DOHH2 (cell line): ENCODE results near the gene KAZALD1.

Experiments
- H3F3A ChIP-seq: fragments of 200-600 bp; sonication (generic), shearing (Covaris generic); 2 replicates; pipeline ENCODE4 v1.6.0; 2016; ENCODE audit warnings: antibody characterized with exemption, mild to moderate bottlenecking; ENCODE audit not compliant: control insufficient read depth, insufficient read depth
- H3K27ac ChIP-seq: fragments of 200-600 bp; sonication (generic); 2 replicates; pipeline ENCODE4 v1.5.1; 2014; ENCODE audit warnings: low read depth, mild to moderate bottlenecking, low read length, moderate library complexity
- H3K27me3 ChIP-seq: fragments of 200-600 bp; sonication (generic); 2 replicates; pipeline ENCODE4 v1.6.1; 2014; ENCODE audit warnings: mild to moderate bottlenecking, low read length, mixed read lengths; ENCODE audit not compliant: control insufficient read depth
- H3K36me3 ChIP-seq: fragments of 200-600 bp; sonication (generic); 2 replicates; pipeline ENCODE4 v1.6.1; 2014; ENCODE audit warnings: mild to moderate bottlenecking, low read length, moderate library complexity, mixed read lengths; ENCODE audit not compliant: control insufficient read depth
- H3K4me1 ChIP-seq: fragments of 200-600 bp; sonication (generic); 2 replicates; pipeline ENCODE4 v1.6.1; 2014; ENCODE audit warnings: mild to moderate bottlenecking, low read length, mixed read lengths; ENCODE audit not compliant: control insufficient read depth
- H3K4me2 ChIP-seq: fragments of 200-600 bp; sonication (generic); 2 replicates; pipeline ENCODE4 v1.6.0; 2014; ENCODE audit warnings: mild to moderate bottlenecking, low read length, moderate library complexity
- H3K4me3 ChIP-seq: fragments of 200-600 bp; sonication (generic); 2 replicates; pipeline ENCODE4 v1.5.1; 2014; ENCODE audit warnings: mild to moderate bottlenecking, low read length, mixed read lengths
- H3K79me2 ChIP-seq: fragments of 200-600 bp; sonication (generic); 2 replicates; pipeline ENCODE4 v1.6.1; 2014; ENCODE audit warnings: mild to moderate bottlenecking, low read length, mixed read lengths; ENCODE audit not compliant: control insufficient read depth
- H3K9me2 ChIP-seq: fragments of 200-600 bp; sonication (generic); replicated peaks from 2 replicates; pipeline ENCODE4 v1.6.1; 2014; ENCODE audit warnings: mild to moderate bottlenecking, low read length, mixed read lengths; ENCODE audit not compliant: control insufficient read depth
- H3K9me3 ChIP-seq: fragments of 200-600 bp; sonication (generic); 2 replicates; pipeline ENCODE4 v1.6.1; 2014; ENCODE audit warnings: antibody characterized with exemption, low read length, mixed read lengths; ENCODE audit not compliant: control insufficient read depth, insufficient read depth
- H4K20me1 ChIP-seq: fragments of 200-600 bp; sonication (generic); 2 replicates; pipeline ENCODE4 v1.6.0; 2014; ENCODE audit warnings: low read depth, mild to moderate bottlenecking, antibody characterized with exemption, low read length, moderate library complexity; ENCODE audit not compliant: control insufficient read depth, insufficient read depth
- CTCF ChIP-seq: fragments of 200-600 bp; sonication (generic); IDR thresholded peaks from one replicate; pipeline ENCODE4 v1.5.1; 2014; ENCODE audit warnings: antibody characterized with exemption, mild to moderate bottlenecking, low read depth, low read length; ENCODE audit not compliant: poor library complexity, severe bottlenecking
- EZH2phosphoT487 ChIP-seq: fragments of 200-600 bp; sonication (generic); IDR thresholded peaks from 2 replicates; pipeline ENCODE4 v1.6.1; 2017; ENCODE audit warnings: borderline replicate concordance, mild to moderate bottlenecking, antibody characterized with exemption, low read length, moderate library complexity, mixed read lengths

The KAZALD1 gene

DNA sequence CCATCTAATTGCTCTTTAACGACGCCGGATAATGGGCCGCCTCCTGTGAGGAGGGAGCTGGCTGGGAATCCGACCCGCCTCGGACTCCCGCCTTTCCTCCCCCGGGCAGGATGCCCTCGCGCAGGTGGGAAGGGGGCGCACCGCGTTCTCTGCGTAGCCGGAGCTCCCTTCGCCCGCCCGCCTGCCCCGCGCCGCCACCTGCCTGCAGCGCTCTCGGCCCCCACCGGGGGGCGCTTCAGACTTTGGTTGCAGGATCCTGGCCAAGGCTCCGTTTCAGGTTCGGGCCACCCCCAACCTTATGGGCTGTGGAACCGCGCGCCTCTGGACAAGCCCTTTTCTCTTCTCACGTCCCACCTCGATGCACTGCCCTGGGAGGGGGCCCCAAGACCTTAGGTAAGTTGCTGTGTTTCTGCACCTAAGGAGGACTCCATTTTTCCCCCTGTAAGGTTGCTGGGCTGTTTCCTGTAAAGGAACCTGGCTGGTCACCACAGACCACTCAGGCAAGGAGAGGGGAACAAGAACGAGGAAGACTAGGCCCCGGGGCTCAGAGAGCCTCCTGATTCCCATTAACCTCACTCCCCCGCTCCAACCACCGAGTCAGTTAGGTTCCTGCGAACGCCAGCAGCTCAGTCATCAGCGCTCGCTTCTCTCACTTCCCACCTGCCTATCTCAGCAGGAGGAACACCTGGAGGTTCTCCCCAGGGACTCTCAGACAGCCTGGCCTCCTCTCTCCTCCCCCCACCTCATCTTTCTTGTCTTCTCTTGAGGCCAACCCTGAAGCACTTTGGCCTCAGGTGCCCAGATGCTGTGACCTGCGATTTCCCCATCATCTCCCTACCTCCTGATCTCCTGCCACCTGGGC is 11.3 kb upstream of the KAZALD1 start:
- H3K4me1 ChIP-seq: peaks cover 32% of the 10 kb centered on the region
- peaks cover 8% of the 10 kb centered on the region; the same call in 1 of the 2 replicates for H4K20me1 ChIP-seq
- no peaks in the 10 kb centered on the region for H3K27me3 ChIP-seq
- no peaks in the 10 kb centered on the region for H3K9me3 ChIP-seq
- TF ChIP-seq EZH2phosphoT487 (no peak), CTCF (peak; percentile 96)
- no peaks in the 10 kb centered on the region for H3K9me2 ChIP-seq
- H3K36me3 ChIP-seq: peaks cover 10% of the 10 kb centered on the region
- peak overlapping the region; percentile 68 for H3K4me2 ChIP-seq
- H3K27ac ChIP-seq: no peak overlapping the region
- H3K4me3 ChIP-seq: peak overlapping the region; percentile 65
- peaks cover 5% of the 10 kb centered on the region; the same call in 1 of the 2 replicates for H3F3A ChIP-seq
- H3K79me2 ChIP-seq: peaks cover 22% of the 10 kb centered on the region

- Histone ChIP-seq H3K27me3 (no peaks in the 10 kb centered on the region), H3K27ac (no peak overlapping the region), H3K9me2 (no peaks in the 10 kb centered on the region), H3K4me3 (no peak overlapping the region), H3F3A (peaks cover 5% of the 10 kb centered on the region; the same call in 1 of the 2 replicates), H3K79me2 (peaks cover 39% of the 10 kb centered on the region), H3K9me3 (no peaks in the 10 kb centered on the region), H3K36me3 (peaks cover 29% of the 10 kb centered on the region), H3K4me1 (peaks cover 42% of the 10 kb centered on the region), H3K4me2 (no peak overlapping the region), H4K20me1 (peaks cover 8% of the 10 kb centered on the region; the same call in 1 of the 2 replicates)
- TF ChIP-seq EZH2phosphoT487 (no peak), CTCF (no peak)
Measured at GRCh38 chr10:101052285-101052684, 9.5 kb upstream of the KAZALD1 start.

- Histone ChIP-seq H3K36me3 (peaks cover 37% of the 10 kb centered on the region), H3K4me1 (peaks cover 53% of the 10 kb centered on the region), H4K20me1 (peaks cover 8% of the 10 kb centered on the region; the same call in 1 of the 2 replicates), H3F3A (peaks cover 5% of the 10 kb centered on the region; the same call in 1 of the 2 replicates), H3K27ac (no peak overlapping the region), H3K9me3 (no peaks in the 10 kb centered on the region), H3K9me2 (no peaks in the 10 kb centered on the region), H3K4me2 (no peak overlapping the region), H3K4me3 (no peak overlapping the region), H3K79me2 (peaks cover 52% of the 10 kb centered on the region), H3K27me3 (no peaks in the 10 kb centered on the region)
- TF ChIP-seq CTCF (no peak), EZH2phosphoT487 (no peak)
Measured at GRCh38 chr10:101053516-101053915, 8.3 kb upstream of the KAZALD1 start.
